Testis (tissue), 2 donors: ENCODE data around the gene DDIT3.

Source experiments
- POLR2A ChIP-seq: fragments of 450-650 bp; IDR thresholded peaks from one replicate; pipeline ENCODE4 v1.6.1; 2017; ENCODE audit warnings: antibody characterized with exemption, mild to moderate bottlenecking, moderate library complexity
- TF ChIP-seq, protein P1 (sequence below), 3 experiments: fragments of 450-650 bp in 2 of 3; fragments of 200-600 bp in 1 of 3; sonication (generic) in 1 of 3; IDR thresholded peaks; one replicate each; pipeline ENCODE4 v1.5.1; 2016 to 2019; ENCODE audit warnings: antibody characterized with exemption in 3 of 3, mild to moderate bottlenecking in 2 of 3, moderate library complexity in 1 of 3

- TF ChIP-seq, protein P1, sequence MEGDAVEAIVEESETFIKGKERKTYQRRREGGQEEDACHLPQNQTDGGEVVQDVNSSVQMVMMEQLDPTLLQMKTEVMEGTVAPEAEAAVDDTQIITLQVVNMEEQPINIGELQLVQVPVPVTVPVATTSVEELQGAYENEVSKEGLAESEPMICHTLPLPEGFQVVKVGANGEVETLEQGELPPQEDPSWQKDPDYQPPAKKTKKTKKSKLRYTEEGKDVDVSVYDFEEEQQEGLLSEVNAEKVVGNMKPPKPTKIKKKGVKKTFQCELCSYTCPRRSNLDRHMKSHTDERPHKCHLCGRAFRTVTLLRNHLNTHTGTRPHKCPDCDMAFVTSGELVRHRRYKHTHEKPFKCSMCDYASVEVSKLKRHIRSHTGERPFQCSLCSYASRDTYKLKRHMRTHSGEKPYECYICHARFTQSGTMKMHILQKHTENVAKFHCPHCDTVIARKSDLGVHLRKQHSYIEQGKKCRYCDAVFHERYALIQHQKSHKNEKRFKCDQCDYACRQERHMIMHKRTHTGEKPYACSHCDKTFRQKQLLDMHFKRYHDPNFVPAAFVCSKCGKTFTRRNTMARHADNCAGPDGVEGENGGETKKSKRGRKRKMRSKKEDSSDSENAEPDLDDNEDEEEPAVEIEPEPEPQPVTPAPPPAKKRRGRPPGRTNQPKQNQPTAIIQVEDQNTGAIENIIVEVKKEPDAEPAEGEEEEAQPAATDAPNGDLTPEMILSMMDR (IDR thresholded peaks at IDR 0.05), result no peak
- no peak for TF ChIP-seq POLR2A
These were observed 47.9 kb downstream of the DDIT3 start for GRCh38 chr12:57472391-57472790.
